ENCODE results near the gene SPRING1.
"Not testable (repeated sequence)": the region's sequence is repeated elsewhere in the genome, so short reads cannot be mapped to it uniquely, and the experiment has no call there.

SPRING1 gene

GRCh38 chr12:116737774-116738657 is at the start of gene SPRING1, which contains the start of gene RNFT2:
Gene SPRING1, minus strand, starts transcription at chr12:116738069. Its CDS starts 169 bp downstream, at chr12:116737900.
Gene RNFT2, plus strand, starts transcription at chr12:116738315. Its CDS starts 2,183 bp downstream, at chr12:116740498.
- DNase-seq, result peak; percentile 98

DNA sequence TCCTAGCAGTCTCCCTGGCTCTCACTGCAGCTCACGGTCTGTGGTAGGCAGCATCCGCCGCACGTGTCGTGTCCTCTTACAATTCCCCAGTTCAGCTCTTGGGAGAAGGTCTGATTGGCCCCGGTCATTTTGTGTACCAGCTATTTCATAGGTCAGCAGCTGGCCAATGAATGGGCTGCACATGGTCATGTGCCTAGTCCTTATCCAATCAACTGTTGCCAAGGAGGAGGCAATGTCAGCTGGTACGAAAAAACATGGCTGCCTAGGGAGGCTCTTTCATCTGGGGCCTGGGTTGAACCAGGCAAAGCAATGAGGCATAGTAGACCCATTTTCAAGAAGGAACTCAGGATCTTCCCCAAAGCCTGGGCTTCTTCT is 46.4 kb upstream of the SPRING1 start:
- DNase-seq, result no peak

GRCh38 chr12:116783525-116784237 is 45.8 kb upstream of the SPRING1 start:
- DNase-seq, result no peak

- no peak for DNase-seq
These were observed 43.1 kb upstream of the SPRING1 start for GRCh38 chr12:116780942-116781341.

DNA sequence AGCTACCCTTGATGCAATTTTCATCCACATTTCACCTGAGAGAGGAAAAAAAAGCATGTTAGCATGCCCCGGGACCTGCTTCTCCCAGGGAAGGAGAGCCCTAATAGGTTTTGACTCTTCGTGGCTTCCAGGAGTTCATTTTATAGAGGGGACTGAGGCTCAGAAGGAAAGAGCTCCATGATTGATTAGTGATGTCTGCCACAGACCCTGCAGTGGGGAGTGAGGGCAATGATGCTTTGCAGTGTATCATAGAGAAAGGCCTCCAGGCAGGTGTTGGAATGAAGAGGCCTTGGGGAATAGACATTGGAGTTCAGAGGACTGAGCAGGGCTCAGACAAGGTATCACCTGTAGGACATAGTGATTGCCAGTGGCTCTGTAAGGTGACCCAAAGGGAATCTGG is 41.7 kb upstream of the SPRING1 start:
- no peak for DNase-seq

- DNase-seq, result no peak
These were observed 39.4 kb upstream of the SPRING1 start for GRCh38 chr12:116777245-116777644.

GRCh38 chr12:116774020-116774419 is 36.2 kb upstream of the SPRING1 start:
- DNase-seq, result no peak

GRCh38 chr12:116773276-116773731 is 35.4 kb upstream of the SPRING1 start:
- DNase-seq, result no peak

DNA sequence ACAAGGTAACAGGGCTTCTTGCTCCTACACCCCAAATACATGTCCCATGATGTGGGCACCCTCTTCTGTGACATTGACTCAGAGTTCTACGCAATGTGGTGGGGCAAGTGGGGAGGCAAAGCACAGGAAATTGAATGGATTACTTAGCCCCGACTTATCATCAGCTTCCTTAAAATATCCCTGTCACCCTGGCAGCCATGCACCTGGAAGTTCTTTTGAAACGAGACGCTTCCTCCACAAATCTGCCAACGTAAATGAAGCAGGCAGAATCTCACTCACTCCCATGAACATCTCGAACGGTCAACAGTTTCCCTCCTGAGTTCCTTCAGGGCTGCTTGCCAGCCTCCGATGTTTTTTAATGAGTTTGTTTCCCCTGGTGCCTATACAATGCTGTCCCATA is 33.8 kb upstream of the SPRING1 start:
- DNase-seq, result no peak

- no peak for DNase-seq
These were observed 28.9 kb upstream of the SPRING1 start for GRCh38 chr12:116766746-116767145.

DNA sequence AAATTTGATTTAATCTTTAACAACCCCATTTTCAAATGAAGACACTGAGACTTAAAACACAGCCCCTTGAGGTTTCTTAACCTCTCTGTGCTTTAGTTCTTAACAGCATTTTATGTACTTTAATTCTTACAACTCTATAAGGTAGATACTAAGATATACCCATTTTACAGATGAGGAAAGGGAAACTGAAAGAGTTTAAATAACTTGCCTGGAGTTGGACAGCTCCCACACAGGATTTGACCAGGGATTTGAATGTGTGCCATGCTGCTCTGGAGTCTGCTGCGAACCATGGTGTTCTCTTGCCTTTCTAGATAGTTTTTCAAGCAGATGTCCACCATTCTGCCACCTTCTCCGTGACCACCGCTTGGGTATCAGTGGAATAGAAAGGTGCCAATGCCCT is 28.4 kb upstream of the SPRING1 start:
- no peak for DNase-seq

- DNase-seq, result no peak
These were observed 27.4 kb upstream of the SPRING1 start for GRCh38 chr12:116765271-116765670.

- DNase-seq, result no peak
These were observed 23.6 kb upstream of the SPRING1 start for GRCh38 chr12:116761499-116761898.

DNA sequence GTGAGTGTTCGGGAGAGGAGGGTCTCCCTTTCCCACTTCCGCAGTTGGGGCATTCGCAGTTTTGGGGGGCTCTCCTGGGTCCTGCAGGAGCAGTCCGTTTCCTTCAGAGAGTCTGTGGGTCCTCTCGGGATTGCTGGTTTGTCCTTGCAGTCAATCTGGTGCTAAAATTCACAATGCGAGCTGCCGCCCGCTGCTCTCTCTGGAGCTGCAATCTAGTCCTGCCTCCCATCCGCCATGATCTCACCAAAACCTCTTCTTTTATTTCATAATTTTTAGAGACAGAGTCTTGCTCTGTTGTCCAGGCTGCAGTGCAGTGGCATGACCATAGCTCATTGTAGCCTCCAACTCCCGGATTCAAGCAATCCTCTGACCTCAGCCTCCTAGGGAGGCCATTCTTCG is 22.8 kb upstream of the SPRING1 start:
- DNase-seq, result no peak

GRCh38 chr12:116759783-116760621 is 22.1 kb upstream of the SPRING1 start:
- no peak for DNase-seq

DNA sequence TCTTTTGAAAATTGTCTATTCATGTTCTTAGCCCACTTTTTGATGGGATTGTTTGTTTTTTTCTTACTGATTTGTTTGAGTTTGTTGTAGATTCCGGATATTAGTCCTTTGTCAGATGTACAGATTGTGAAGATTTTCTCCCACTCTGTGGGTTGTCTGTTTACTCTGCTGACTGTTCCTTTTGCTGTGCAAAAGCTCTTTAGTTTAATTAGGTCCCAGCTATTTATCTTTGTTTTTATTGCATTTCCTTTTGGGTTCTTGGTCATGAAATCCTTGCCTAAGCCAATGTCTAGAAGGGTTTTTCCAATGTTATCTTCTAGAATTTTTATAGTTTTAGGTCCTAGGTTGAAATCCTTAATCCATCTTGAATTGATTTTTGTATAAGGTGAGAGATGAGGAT is 16.9 kb upstream of the SPRING1 start:
- not testable (repeated sequence) for DNase-seq

DNA sequence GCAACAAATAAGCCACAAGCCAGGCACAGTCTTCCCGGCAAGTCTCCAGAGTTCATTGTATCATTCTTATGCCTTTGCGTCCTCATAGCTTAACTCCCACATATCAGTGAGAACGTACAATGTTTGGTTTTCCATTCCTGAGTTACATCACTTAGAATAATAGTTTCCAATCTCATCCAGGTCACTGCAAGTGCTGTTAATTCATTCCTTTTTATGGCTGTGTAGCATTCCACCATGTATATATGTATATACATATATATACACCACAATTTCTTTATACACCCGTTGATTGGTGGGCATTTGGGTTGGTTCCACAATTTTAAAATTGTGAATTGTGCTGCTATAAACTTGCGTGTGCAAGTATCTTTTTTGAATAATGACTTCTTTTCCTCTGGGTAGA is 16.2 kb upstream of the SPRING1 start:
- not testable (repeated sequence) for DNase-seq

DNA sequence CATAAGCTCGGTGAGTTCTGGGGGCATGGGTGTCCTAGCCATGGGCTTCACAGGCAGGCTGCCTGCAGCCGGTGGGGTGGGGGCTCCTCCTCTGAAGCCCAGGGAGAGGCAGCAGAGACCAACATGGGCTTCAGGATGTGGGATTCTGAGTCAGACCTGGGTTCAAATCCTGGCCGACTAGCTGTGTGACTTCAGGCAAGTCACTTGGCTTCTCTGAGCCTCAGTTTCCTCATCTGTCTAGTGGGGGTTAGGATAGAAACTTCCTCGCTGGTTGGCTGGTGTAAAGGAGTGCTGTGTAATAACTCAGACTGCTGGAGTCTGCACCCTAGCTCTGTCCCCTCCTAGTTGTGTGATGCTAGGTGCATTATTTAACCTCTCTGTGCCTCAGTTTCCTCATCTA is 12.4 kb upstream of the SPRING1 start:
- DNase-seq, result no peak

GRCh38 chr12:116749884-116750283 is 12.0 kb upstream of the SPRING1 start:
- DNase-seq, result no peak

- no peak for DNase-seq
These were observed 7.7 kb upstream of the SPRING1 start for GRCh38 chr12:116745554-116745953.

DNA sequence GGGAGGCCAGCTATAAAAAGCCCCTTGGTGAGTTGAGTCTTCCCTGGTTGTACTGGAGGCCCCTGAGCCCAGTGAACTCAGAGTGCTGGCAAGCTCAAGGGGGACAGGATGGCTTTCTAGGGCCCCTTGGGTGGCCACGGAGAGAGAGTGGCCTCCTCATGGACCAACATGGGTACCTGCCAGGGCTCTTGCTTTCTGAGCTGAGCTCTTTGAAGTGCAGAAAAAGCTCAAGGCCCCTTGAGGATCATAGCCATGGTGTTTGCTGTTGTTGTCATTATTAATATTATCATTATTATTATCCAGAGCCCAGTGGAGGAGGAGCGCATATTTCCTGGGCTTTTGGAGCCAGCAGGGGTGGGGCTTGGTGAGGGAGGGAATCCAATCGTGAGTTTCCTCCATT is 6.9 kb upstream of the SPRING1 start:
- DNase-seq, result no peak

- not testable (repeated sequence) for DNase-seq
These were observed 4.9 kb upstream of the SPRING1 start for GRCh38 chr12:116742787-116743186.

GRCh38 chr12:116739381-116739887 is 1.6 kb upstream of the SPRING1 start:
- no peak for DNase-seq

Measured in Kasumi-1 (cell line).